ENCODE measurements around the gene FAM222A.

The FAM222A gene

DNA sequence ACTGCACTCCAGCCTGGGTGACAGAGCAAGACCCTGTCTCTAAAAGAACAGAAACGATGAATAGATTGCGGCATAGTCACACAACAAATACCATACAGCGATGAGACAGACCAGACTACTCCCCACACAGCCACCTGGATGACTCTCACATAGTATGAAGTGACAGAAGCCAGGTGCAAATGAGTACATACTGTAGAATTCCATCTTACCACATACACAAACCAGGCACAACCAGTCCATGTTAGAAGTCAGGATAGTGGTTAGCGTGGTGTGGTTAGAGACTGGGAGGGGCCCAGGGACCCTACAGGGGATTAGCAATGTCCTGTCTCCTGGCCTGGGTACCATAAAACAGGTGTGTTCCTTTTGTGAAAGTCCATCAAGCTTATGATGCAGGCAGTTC lies 53.8 kb downstream of the FAM222A start:
- TF ChIP-seq, protein P1, sequence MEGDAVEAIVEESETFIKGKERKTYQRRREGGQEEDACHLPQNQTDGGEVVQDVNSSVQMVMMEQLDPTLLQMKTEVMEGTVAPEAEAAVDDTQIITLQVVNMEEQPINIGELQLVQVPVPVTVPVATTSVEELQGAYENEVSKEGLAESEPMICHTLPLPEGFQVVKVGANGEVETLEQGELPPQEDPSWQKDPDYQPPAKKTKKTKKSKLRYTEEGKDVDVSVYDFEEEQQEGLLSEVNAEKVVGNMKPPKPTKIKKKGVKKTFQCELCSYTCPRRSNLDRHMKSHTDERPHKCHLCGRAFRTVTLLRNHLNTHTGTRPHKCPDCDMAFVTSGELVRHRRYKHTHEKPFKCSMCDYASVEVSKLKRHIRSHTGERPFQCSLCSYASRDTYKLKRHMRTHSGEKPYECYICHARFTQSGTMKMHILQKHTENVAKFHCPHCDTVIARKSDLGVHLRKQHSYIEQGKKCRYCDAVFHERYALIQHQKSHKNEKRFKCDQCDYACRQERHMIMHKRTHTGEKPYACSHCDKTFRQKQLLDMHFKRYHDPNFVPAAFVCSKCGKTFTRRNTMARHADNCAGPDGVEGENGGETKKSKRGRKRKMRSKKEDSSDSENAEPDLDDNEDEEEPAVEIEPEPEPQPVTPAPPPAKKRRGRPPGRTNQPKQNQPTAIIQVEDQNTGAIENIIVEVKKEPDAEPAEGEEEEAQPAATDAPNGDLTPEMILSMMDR (conservative IDR thresholded peaks at IDR 0.05; ENCODE audit: low read depth, low read length) = no peak
- DNase-seq (ENCODE audit: low read depth) = no peak
- no peak overlapping the region for H3K4me3 ChIP-seq (ENCODE audit: low read depth, low read length)

DNA sequence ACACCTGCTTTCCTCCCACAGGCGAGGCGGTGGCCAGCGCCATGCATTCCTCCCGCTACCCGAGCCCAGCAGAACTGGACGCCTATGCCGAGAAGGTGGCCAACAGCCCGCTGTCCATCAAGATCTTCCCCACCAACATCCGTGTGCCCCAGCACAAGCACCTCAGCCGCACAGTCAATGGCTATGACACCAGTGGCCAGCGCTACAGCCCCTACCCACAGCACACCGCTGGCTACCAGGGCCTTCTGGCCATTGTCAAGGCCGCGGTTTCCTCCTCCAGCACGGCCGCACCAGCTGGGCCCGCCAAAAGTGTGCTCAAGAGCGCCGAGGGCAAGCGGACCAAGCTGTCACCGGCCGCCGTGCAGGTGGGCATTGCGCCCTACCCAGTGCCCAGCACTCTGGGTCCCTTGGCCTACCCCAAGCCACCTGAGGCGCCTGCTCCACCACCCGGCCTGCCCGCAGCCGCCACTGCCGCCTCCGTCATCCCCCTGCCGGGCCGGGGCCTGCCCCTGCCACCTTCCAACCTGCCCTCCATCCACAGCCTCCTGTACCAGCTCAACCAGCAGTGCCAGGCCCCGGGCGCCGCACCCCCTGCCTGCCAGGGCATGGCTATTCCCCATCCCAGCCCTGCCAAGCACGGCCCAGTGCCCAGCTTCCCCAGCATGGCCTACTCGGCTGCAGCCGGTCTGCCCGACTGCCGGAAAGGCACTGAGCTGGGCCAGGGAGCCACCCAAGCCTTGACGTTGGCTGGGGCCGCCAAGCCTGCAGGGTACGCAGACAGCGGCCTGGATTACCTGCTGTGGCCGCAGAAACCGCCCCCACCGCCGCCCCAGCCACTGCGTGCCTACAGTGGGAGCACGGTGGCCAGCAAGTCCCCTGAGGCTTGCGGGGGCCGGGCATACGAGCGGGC lies 54.6 kb downstream of the FAM222A start:
- TF ChIP-seq, protein P1 (conservative IDR thresholded peaks at IDR 0.05; ENCODE audit: low read depth, low read length) = no peak
- no peak for DNase-seq (ENCODE audit: low read depth)

DNA sequence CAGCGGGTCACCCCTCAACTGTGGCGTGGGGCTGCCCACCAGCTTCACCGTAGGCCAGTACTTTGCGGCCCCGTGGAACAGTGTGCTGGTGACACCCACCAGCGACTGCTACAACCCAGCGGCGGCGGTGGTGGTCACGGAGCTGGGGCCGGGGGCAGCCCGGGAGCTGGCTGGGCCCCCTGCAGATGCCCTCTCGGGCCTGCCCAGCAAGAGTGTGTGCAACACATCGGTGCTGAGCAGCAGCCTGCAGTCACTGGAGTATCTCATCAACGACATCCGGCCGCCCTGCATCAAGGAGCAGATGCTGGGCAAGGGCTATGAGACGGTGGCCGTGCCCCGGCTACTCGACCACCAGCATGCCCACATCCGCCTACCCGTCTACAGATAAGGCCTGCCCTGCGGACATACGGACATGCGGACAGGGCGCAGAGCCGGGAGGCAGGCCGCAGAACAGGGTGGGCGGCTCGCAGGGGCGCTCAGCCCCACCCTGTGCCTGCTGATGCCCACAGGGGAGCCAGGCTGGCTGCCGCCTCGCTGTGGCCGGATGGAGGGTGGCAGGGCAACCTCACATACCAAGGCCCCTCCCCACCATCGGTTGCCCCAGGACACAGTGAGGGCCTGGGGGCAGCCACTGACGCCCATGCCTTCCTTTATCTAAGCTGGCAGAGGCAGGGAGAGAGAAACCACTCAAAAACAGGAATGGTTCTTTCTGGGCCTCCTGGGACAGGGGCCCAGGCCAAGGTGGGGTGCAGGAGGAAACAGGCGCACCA lies 55.5 kb downstream of the FAM222A start:
- no peak for DNase-seq (ENCODE audit: low read depth)
- TF ChIP-seq, protein P1 (conservative IDR thresholded peaks at IDR 0.05; ENCODE audit: low read depth, low read length) = no peak
- H3K4me3 ChIP-seq (ENCODE audit: low read depth, low read length) = no peak overlapping the region

More for the DNA sequence above, 54.6 kb downstream of the FAM222A start:
- no peak overlapping the region for H3K4me3 ChIP-seq (ENCODE audit: low read depth, low read length)

DNA sequence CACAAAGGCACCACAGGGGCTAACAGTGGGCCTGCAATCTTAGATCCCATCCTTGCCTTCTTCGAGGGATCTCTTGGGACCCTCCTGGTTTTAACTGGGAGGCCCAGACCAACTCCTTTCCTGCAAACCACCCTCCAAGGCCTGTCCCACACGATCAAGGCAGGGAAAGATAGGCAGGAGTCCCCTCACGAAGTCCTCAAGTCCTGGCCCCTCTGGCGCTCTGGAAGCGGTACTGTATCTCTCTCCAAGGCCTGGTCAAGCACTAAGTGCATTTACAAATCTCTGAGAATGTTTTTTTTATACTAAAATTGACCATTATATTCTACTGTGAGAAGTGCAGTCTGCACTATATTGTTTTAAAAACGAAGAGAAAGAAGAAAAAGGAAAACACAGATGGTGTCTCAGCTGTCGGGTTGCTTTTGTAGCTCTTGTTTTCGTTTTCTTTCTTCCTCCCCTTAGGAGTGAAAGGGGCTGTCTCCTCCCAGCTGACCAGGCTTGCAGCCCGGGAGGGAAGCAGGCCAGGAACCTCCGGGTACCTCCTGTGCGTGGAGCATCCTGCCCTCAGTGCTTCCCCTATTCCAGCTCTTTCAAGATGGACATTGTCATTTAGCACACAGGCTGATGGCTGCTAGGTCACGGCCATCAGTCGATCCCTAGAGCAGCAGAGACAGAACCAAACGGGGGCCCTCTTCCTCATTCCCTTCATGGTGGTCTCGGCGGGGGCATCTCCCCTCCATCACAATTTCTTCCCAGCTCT lies 56.7 kb downstream of the FAM222A start:
- no peak overlapping the region for H3K4me3 ChIP-seq (ENCODE audit: low read depth, low read length)
- TF ChIP-seq, protein P1 (conservative IDR thresholded peaks at IDR 0.05; ENCODE audit: low read depth, low read length) = no peak
- DNase-seq (ENCODE audit: low read depth) = peak; percentile 16

DNA sequence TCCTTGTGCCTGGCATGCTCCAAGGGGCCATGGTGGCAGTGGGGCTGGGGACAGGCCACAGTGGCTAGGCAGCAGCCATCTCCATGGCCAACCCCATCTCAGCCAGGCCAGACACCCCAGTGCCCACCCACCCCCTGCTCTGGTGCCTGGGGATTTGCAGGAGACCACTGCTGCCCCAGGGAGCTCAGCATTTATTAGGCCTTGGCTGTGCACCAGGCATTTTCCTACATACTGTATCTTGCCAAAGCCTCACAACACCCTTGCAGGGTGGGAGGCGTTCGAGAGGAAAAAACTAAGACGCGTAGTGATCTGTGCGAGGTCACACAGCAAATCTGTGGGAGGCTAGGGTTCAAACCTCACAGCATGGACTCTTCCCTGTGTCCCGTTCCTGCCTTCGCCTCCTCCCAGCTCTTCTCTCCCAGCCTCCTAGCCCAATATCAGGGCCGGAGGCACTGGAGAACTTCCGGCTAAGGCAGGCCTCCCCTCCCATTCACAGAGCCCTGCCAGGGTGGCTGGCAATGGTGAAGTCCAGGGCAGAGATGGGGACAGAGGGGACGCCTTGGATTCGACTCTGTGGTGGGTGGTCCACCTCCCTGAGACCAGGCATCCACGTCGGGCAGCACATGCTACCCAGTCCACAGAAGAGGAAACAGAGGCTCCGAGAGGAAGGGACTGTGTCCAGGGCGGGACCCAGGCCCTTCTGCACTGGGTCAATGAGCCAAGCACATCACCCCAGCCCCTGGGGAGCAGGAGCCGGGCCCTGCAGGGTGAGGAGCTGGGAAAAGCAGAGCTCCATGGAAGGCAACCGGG lies 57.4 kb downstream of the FAM222A start:
- no peak overlapping the region for H3K4me3 ChIP-seq (ENCODE audit: low read depth, low read length)
- TF ChIP-seq, protein P1 (conservative IDR thresholded peaks at IDR 0.05; ENCODE audit: low read depth, low read length) = no peak
- DNase-seq (ENCODE audit: low read depth) = no peak
